NB4 (cell line): ENCODE data around the gene FAM118A.
"Not testable (repeated sequence)": the region's sequence is repeated elsewhere in the genome, so short reads cannot be mapped to it uniquely, and the experiment has no call there.

ENCODE experiments used
- DNase-seq: peaks from one replicate; pipeline ENCODE4 v3.0.0; 2010; ENCODE audit warnings: low read depth
- H3K4me3 ChIP-seq: one replicate; pipeline ENCODE4 v1.5.1; 2011; ENCODE audit warnings: mild to moderate bottlenecking, low read depth, low read length, moderate library complexity
- CTCF ChIP-seq: IDR thresholded peaks from one replicate; pipeline ENCODE4 v1.5.1; 2012; ENCODE audit warnings: low read depth, low read length
- MYC ChIP-seq: IDR thresholded peaks from 2 replicates; pipeline ENCODE4 v1.6.1; 2011; ENCODE audit warnings: low read depth, low read length
- POLR2A ChIP-seq: IDR thresholded peaks from 2 replicates; pipeline ENCODE4 v1.6.1; 2011; ENCODE audit warnings: mild to moderate bottlenecking; ENCODE audit not compliant: insufficient read length; ENCODE audit errors: extremely low read depth
- TF ChIP-seq, protein P1 (sequence below): IDR thresholded peaks from 2 replicates; pipeline ENCODE4 v1.6.1; 2011; ENCODE audit warnings: low read depth, low read length

Gene FAM118A

DNA sequence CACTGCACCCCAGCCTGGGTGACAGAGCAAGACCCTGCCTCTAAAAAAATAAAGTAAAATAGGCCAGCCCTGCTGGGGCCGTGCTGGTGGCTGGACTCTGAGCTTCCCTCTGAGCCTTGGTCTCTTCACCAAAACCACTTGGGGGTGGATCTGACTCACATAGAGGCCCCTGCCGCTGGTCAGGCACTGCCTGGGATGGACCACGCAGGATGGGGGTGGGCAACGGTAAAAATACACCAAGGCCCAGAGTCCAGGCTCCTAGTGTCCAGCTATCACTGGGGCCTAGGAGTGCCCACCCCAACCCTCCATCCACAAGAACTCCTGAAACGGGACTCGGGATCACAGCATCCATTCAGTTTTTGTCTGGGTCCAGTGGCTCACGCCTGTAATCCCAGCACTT lies 37.2 kb upstream of the FAM118A start:
- H3K4me3 ChIP-seq: no peak overlapping the region
- no peak for TF ChIP-seq POLR2A
- no peak for TF ChIP-seq MYC
- TF ChIP-seq CTCF: no peak
- TF ChIP-seq, protein P1, sequence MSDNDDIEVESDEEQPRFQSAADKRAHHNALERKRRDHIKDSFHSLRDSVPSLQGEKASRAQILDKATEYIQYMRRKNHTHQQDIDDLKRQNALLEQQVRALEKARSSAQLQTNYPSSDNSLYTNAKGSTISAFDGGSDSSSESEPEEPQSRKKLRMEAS: no peak
- no peak for DNase-seq

- no peak for DNase-seq
- no peak for TF ChIP-seq CTCF
- TF ChIP-seq, protein P1: no peak
- no peak overlapping the region for H3K4me3 ChIP-seq
These were observed 36.2 kb upstream of the FAM118A start for GRCh38 chr22:45273452-45274075.

DNA sequence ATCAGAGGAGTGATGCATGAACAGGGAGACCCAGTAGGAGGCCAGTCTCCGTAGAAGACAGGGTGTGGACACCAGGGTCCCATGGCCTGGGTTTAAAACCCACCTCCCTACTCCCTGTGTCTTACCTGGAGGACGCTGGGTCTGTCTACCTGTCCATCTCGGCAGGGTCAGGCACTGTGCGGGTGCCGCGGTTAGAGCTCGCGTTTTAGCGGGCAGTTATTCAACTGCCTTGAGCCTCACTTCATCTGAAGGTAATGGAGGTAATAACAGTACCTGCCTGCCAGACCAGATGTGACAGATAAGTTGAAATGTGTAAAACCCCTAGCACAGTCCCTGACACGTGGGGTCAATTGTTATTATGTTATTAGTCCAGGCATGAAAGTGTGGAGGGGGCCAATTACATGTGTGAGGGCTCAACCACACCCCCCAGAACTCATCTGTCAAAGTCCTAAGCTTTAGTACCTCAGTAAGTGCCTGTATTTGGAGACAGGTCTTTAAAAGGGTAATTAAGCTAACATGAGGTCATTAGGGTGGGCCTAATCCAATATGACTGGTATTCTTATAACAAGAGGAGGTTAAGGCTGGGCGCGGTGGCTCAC lies 33.1 kb upstream of the FAM118A start:
- H3K4me3 ChIP-seq: no peak overlapping the region
- no peak for DNase-seq
- TF ChIP-seq MYC (no peak), CTCF (no peak), POLR2A (no peak)
- TF ChIP-seq, protein P1: no peak

- not testable (repeated sequence) for H3K4me3 ChIP-seq, DNase-seq
These were observed 32.0 kb upstream of the FAM118A start for GRCh38 chr22:45277720-45278119.

DNA sequence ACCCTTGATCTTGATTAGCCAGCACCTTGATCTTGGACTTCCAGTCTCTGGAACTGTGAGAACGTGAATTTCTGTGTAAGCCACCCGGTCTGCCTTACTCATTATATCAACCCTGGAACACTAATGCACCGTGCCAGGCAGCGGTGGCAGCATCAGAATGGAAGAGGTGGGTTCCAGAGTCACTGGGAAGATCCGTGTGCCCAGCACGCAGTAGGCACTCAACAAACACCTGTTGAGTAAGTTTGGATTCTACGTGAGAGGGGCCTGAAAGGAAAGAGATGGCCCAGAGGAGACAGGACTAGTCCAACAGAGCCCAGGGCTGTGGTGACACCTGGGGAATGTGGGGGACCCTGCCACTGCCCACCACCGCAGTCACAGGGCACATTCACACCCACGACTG lies 31.6 kb upstream of the FAM118A start:
- H3K4me3 ChIP-seq: no peak overlapping the region
- DNase-seq: no peak
- no peak for TF ChIP-seq POLR2A
- TF ChIP-seq MYC: no peak
- no peak for TF ChIP-seq CTCF
- TF ChIP-seq, protein P1: no peak

GRCh38 chr22:45280587-45280980 lies 29.1 kb upstream of the FAM118A start:
- TF ChIP-seq MYC (no peak), POLR2A (no peak), CTCF (no peak)
- TF ChIP-seq, protein P1: no peak
- DNase-seq: no peak
- H3K4me3 ChIP-seq: no peak overlapping the region
